GM21528 (cell line): ENCODE data around the gene TLR1.

Experiments
- ATAC-seq: cut with Tn5 transposase; IDR thresholded peaks from one replicate; pipeline ENCODE4 v1.9.1; 2021; ENCODE audit warnings: mild to moderate bottlenecking, moderate library complexity; ENCODE audit not compliant: unreplicated experiment, low FRiP score

The TLR1 gene, protein sequence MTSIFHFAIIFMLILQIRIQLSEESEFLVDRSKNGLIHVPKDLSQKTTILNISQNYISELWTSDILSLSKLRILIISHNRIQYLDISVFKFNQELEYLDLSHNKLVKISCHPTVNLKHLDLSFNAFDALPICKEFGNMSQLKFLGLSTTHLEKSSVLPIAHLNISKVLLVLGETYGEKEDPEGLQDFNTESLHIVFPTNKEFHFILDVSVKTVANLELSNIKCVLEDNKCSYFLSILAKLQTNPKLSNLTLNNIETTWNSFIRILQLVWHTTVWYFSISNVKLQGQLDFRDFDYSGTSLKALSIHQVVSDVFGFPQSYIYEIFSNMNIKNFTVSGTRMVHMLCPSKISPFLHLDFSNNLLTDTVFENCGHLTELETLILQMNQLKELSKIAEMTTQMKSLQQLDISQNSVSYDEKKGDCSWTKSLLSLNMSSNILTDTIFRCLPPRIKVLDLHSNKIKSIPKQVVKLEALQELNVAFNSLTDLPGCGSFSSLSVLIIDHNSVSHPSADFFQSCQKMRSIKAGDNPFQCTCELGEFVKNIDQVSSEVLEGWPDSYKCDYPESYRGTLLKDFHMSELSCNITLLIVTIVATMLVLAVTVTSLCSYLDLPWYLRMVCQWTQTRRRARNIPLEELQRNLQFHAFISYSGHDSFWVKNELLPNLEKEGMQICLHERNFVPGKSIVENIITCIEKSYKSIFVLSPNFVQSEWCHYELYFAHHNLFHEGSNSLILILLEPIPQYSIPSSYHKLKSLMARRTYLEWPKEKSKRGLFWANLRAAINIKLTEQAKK

DNA sequence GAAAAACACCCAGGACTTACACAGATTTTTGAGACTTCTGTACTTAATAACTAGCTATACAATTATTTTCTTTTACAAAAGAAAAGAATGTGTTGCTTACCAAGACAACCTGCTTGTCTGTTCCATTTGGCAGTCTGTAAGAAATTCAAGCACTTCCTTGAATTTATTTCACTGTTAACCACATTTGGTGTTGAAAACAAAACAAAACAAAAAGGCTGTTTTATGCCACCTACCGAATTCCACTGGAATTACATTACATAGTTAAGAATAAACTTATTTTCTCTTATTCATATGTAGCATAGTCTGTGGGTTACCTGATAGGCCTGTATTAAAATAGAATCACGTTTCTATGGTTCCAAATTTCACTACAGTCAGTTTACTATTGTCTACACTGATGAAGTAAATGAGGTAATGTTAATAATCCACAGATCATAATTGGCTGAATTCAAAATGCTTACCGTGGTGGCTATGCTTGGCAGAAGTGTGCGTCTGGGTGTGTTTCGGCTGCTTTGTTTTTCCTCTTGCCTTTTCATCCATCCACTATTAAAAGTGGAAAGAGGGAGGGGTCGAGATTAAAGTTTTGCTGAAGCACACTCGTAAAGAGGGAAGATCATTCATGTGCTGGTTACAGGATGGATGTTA is at the start of gene TLR1:
TLR1 (minus strand) TSS at position 138 of the 642 bp plus-strand sequence. CDS start 5,960 bp downstream, outside the sequence.
- peak; percentile 35 for ATAC-seq

DNA sequence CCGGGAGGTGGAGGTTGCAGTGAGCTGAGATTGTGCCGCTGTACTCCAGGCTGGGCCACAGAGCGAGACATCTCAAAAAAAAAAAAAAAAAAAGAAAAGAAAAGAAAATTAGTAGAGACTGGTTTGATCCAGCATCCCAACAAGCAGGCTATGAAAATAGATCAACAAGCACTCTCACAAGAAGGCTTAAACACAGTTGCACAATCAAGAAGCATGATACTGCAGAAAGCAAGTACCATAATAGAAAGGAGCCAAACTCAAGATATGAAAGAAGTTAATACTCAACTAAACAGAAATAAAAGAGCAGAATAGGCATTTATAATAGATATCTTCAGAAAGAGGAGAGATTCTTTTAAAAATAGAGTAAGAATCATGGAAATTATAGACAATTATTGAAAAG is 41.4 kb upstream of the TLR1 start:
- ATAC-seq: no peak

DNA sequence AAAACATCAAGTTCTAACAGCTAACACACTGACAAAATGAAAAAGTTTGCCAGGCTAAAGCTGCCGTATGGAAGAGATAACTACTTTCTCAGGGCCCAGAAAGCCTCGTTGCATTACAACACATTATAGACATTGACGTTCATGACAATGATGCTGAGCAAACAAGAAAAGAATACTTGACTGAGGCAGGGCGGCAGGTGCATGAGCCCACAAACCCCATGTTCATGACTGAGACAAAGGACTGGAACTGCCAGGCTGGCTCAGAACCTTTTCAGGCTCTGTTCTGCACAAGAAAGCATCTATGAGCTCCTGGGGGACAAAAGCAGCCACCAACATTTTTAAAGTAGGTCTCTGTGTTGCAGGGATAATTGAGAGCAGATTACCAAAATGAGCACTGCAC is 38.4 kb upstream of the TLR1 start:
- no peak for ATAC-seq

DNA sequence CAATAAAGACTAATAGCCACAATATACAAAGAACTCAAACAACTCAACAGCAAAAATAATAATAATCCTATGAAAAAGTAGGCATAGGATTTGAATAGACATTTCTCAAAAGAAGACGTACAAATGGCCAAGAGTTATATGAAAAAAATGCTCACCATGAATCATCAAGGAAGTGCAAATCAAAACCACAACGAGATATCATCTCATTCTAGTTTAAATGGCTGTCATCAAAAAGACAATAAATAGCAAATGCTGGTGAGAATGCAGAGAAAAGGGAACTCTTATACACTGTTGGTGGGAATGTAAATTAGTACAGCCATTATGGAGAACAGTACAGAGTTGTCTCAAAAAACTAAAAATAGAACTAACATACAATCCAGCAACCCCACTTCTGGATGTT is 33.3 kb upstream of the TLR1 start:
- no peak for ATAC-seq

DNA sequence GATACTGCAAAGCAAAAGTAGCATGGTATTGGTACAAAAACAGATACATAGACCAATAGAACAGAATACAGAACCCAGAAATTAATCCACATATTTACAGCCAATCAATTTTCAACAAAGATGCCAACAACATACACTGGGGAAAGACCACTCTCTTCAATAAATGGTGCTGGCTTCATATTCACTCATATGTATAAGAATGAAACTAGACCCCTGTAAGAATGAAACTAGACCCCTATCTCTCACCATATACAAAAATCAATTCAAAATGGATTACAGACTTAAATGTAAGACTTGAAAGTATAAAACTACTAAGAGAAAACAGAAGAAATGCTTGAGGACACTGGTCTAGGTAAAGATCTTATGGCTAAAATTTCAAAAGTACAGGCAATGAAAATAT is 32.7 kb upstream of the TLR1 start:
- no peak for ATAC-seq

DNA sequence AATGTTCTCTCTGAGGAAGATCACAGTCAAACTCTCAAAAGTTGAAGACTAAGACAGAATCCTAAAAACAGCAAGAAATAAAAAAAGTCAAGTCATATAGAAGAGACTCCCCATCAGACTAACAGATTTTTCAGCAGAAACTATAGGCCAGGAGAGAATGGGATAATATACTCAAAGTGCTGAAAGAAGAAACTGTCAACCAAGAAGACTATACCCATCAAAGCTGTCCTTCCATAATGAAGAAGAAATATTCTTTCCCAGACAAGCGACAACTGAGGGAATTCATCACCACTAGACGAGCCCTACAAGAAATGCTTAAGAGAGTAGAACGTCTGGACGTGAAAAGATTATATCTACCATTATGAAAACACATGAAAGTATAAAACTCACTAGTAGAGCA is 30.0 kb upstream of the TLR1 start:
- ATAC-seq: no peak

DNA sequence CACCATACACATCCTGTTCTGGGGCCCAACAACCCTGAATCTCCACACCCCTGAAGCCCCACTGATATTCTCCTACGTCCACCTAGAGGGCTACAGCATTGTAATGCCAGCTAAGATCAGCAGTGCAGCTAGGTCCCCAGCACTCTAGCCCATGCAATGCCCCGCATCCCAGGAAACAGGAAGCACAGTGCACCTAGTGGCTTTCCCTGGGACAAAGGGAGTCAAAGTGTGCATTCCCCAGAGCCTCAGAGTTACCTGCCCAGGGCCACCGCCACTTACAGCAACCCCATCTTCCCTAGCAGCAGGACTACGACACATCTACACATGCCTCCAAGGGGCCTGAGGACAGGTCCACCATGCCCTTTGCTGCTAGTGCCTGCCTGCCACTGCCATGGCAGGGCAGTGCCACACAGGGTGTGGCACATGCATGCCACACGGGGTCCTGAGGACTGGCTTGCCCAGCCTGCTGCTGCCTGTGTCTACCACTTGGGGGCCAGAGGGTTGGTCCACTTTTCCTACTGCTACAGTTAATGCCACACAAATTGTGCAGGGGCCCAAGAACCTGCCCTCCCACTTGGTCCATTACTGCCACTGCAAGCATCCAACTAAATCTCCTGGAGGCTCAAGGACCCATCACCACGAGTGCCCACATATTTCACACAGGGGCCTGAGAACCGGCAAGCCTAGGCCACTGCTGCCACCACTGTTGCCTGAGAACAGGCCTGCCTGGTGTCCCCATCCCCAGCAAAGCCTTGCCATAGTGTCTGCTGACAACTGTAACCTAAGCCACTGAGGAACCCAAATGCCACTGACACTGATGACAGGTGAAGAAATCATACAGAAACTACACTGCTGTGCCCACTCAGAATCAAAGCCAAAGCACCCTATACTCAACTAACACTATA is 28.3 kb upstream of the TLR1 start:
- no peak for ATAC-seq

DNA sequence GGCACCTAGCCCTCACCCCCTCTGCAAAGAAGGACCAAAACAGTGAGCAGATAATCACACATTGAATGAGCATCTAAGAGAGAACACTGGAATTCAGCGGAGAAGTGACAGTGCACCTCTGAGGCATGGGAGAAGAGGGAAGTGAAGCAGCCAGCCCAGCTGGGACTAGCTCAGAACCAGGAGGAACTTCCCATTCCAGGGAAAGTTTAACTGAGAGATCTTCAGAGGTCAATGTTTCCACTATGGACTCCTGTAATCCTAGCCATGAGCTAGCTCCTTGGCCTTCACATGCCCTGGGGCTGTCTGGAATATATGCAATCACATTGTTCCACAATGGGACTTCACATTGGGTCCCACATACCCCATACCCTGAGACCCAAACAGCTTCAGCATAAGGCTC is 27.6 kb upstream of the TLR1 start:
- ATAC-seq: no peak

DNA sequence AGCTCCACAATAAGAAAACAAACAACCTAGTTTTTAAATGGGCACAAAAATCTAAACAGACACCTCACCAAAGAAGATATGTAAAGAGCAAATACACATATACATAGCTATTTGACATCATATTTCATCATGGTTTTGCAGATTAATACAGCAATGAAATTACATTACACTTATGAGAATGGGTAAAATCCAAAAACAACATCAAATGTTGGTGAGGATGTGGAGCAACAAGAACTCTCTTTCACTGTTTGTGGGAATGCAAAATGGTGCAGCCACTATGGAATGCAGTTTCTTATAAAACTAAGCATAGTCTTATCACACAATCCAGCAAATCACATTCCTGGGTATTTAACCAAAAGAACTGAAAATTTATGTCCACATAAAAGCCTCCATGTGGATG is 27.1 kb upstream of the TLR1 start:
- no peak for ATAC-seq

DNA sequence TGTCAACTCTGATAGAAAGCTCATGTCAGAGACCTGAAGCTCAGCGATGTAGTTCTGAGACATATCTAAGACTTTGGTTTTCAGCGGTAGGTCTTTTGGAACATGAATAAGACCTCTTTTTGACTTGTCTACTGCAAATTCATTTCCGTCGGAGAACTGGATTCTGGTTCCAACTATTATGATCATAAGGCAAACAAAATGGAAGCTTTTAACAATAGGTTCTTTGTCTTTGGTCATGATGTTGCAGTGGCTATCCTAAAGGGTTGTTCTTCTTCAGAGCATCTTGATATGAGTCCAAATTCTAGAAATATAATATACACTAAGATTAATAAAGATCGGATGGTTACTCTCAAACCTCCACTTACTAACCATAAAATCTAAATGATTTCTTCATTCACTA is 24.6 kb upstream of the TLR1 start:
- ATAC-seq: no peak

DNA sequence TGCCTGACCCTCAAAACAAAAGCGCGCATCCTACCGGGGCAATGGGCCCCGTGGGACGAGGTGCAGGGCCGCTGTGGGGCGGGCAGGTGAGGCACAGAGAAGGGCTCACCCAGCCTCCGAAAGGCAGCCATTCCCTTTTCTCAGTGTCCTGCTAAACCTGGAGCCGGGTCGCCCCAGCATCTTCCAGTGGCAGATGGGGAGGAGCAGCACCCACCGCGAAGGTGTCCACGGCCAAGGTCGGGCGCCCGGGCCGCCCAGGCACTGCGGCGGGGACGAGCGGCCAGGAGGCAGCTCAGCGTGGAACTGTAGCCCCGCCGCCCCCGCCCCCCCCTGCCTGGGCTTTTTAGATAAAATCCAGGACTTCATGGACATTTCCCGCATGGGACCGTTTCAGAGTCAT is 19.2 kb upstream of the TLR1 start:
- no peak for ATAC-seq

DNA sequence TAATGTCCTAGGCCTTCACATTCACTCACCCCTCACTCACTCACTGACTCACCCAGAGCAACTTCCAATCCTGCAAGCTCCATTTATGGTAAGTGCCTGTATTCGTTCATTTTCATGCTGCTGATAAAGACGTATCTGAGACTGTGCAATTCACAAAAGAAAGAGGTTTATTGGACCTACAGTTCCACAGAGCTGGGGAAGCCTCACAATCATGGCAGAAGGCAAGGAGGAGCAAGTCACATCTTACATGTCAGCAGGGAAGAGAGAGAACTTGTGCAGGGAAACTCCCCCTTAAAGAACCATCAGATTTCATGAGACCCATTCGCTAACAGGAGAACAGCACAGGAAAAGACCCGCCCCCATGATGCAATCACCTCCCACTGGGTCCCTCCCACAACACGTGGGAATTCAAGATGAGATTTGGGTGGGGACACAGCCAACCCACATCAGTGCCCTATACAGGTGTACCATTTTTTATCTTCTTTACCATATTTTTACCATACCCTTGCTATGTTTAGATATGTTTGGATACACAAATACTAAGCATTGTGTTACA is 18.2 kb upstream of the TLR1 start:
- ATAC-seq: no peak

DNA sequence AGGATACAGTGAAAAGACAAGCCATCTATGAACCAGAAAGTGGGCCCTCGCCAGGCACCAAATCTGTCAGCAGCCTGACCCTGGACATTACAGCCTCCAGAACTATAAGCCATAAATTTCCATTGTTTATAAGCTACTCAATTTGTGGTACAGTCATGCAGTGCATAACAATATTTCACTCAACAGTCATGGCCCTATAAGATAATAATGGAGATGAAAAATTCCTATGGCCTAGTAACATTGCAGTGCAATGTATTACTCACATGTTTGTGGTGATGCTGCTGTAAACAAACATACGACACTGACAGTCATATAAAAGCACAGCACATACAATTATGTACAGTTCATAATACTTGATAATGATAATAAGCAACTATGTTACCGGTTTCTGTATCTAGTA is 17.1 kb upstream of the TLR1 start:
- ATAC-seq: no peak

DNA sequence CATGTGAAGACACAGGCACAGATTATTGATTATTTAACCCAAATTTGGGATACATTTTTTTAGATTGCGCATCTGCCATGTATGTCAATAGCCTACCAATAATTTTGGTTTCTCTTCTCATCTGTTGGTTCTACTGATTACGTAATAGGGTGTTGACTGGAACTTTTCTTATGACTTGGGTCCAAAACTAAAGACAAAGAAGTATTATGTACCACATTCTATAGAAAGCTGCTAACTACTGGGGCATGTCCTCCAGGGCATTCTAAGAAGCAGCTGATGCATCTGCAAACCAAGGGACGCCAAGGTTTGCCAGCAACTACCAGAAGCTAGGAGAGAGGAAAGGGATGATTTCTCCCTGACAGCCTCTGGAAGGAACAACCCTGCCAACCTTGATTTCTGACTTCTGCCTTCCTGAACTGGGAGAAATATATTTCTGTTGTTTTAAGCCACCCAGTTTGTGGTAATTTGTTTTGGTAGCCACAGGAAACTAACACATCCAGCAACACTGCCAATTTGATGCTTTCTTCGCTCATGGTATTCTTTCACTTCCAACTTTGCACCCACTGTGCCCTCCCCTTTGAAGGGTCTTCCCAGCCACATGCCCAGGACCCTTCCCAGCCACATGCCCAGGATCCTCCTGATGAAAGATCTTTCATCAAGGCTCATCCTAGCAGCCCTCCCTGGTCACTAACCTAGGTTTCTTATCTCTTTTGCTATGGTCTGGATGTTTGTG is 15.9 kb upstream of the TLR1 start:
- ATAC-seq: no peak

DNA sequence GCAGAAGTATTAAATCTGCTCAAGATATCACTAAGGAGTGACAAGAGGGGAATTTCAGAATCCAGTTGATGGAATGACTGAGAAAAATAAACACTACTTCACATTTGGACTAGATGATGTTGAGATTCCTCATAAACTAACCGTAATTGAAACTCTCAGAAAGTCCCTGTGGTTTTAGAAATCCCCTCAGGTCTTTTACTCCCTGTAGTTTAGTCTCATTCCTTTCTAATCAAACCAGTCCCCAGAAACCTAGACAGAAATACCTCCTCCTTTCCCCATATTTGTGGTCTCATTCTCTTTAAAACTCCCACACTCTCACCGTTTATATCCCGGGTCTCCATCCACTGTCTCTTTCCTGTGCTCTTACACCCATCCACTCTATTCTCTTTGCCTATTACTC is 15.0 kb upstream of the TLR1 start:
- ATAC-seq: no peak

DNA sequence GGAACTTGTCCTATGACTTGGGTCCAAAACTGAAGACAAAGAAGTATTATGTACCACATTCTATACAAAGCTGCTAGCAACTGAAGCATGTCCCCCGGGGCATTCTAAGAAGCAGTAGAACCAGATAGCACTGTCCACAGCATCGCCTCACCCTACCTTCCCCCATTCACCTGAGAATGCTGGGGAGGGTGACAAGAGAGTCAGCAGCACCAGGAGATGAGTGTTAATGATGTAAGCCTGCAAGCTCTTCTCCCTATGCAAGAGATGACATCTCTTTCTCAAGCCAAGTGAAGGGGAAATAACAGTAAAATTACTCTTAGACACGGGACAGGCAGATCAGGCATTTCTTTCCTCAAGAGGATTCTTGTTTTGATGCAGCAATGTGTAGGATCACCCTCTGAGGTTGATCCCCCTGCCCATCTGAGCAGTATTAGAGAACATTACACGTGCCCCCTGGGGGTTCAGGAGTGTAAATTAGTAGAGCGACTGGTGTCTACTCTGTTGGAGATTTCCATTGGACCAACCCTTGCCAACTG is 13.9 kb upstream of the TLR1 start:
- ATAC-seq: no peak

DNA sequence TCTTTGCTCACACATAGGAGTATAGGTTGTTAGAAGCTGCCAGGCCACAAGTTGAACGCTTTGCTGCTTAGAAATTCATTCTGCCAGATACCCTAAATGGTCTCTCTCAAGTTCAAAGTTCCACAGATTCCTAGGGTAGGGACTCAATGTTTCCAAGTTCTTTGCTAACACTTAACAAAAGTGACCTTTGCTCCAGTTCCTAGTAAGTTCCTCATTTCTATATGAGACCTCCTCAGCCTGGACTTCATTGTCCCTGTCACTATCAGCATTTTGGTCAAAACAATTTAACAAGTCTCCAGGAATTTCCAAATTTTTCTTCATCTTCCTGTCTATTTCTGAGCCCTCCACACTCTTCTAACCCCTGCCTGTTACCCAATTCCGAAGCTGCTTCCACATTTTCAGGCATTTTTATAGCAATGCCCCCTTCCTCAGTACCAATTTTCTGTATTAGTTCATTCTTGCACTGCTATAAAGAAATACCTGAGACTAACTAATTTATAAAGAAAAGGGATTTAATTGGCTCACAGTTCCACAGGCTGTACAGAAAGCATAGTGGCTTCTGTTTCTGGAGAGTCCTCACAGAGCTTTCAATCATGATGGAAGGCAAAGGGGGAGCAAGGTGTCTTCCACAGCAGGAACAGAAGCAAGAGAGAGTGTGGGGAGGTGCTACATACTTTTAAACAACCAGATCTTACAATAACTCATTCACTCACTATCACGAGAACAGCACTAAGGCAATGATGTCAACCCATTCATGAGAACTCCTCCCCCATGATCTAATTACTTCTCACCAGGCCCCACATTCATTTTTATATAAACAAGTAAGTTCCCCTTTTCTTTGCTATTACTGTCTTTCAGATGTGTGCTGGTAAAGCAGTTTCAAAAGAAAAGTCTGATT is 11.5 kb upstream of the TLR1 start:
- ATAC-seq: no peak

DNA sequence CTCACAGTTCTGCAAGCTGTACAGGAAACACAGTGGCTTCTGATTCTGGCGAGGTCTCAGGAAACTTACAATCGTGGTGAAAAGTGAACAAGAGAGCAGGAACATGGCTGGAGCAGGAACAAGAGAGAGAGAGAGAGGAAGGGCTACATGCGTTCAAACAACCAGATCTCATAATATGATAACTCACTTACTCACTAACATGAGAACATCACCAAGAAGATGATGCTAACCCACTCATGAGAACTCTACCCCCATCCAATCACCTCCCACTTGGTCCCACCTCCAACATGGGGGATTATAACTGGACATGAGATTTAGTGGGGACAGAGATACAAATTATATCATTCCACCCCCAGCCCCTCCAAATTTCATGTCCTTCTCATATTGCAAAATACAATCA is 9.8 kb upstream of the TLR1 start:
- ATAC-seq: no peak
